ENCODE results near the gene KCNK16.

GRCh38 chr6:39273406-39273821 lies 49.1 kb downstream of the KCNK16 start:
- no peak for TF ChIP-seq CTCF (IDR thresholded peaks at IDR 0.05; ENCODE audit: low read depth, low read length)
- no peak for TF ChIP-seq EZH2phosphoT487 (IDR thresholded peaks at IDR 0.05; ENCODE audit: low read depth)

Measured in OCI-LY3 (cell line).